Spleen (tissue), 11 donors: Measurements from ENCODE around the gene FAM174B. TPM values are rescaled to one million over a fixed set of nuclear protein-coding genes. Genes with fewer than 3 reads are reported as not detected.
"Not testable (repeated sequence)": the region's sequence is repeated elsewhere in the genome, so short reads cannot be mapped to it uniquely, and the experiment has no call there.

ENCODE experiments used
- DNase-seq: peaks from one replicate; pipeline ENCODE4 v3.0.0-alpha.2; 2020
- H3K27ac ChIP-seq, 8 donors: fragments of 200-600 bp; sonication (generic) in 7 of 8; 1 replicate in 4 of 8; 2 replicates in 4 of 8; pipeline versions ENCODE4 v1.5.0 to v1.8.0; 2016 to 2021; ENCODE audit warnings: inconsistent platforms in 4 of 8, mild to moderate bottlenecking in 4 of 8, moderate library complexity in 1 of 8
- H3K27me3 ChIP-seq, 7 donors: fragments of 200-600 bp; sonication (generic) in 6 of 7; replicated peaks in 1 of 7; 1 replicate in 4 of 7; 2 replicates in 3 of 7; pipeline versions ENCODE4 v1.5.0 to v1.8.0; 2016 to 2021; ENCODE audit warnings: inconsistent platforms in 3 of 7, mild to moderate bottlenecking in 1 of 7
- H3K36me3 ChIP-seq, 6 donors: fragments of 200-600 bp; sonication (generic) in 5 of 6; 1 replicate in 4 of 6; 2 replicates in 2 of 6; pipeline versions ENCODE4 v1.5.0 to v1.8.0; 2016 to 2021; ENCODE audit warnings: inconsistent platforms in 2 of 6
- H3K4me1 ChIP-seq, 6 donors: fragments of 200-600 bp; sonication (generic) in 5 of 6; 1 replicate in 3 of 6; 2 replicates in 3 of 6; pipeline versions ENCODE4 v1.5.0 to v1.8.0; 2016 to 2021; ENCODE audit warnings: inconsistent platforms in 3 of 6
- H3K4me3 ChIP-seq, 8 donors: fragments of 200-600 bp; sonication (generic) in 7 of 8; 1 replicate in 4 of 8; 2 replicates in 4 of 8; pipeline versions ENCODE4 v1.5.0 to v1.8.0; 2016 to 2021; ENCODE audit warnings: inconsistent platforms in 4 of 8, mild to moderate bottlenecking in 4 of 8, moderate library complexity in 2 of 8
- H3K9me3 ChIP-seq, 8 donors: fragments of 200-600 bp; sonication (generic) in 7 of 8; 1 replicate in 4 of 8; 2 replicates in 4 of 8; pipeline versions ENCODE4 v1.5.0 to v1.8.0; 2016 to 2021; ENCODE audit warnings: inconsistent platforms in 4 of 8
- CTCF ChIP-seq, 11 experiments: fragments of 200-600 bp in 7 of 11; fragments of 450-650 bp in 4 of 11; sonication (generic) in 4 of 11; IDR thresholded peaks in 8 of 11; conservative IDR thresholded peaks in 3 of 11; 1 replicate in 7 of 11; 2 replicates in 4 of 11; pipeline versions ENCODE4 v1.4.0 to v1.8.0; 2016 to 2021; ENCODE audit warnings: antibody characterized with exemption in 11 of 11, inconsistent platforms in 4 of 11, mild to moderate bottlenecking in 1 of 11
- POLR2A ChIP-seq, 3 donors: fragments of 450-650 bp; IDR thresholded peaks; one replicate each; pipeline ENCODE4 v1.5.1; 2017; ENCODE audit warnings: antibody characterized with exemption in 3 of 3, mild to moderate bottlenecking in 1 of 3
- POLR2AphosphoS5 ChIP-seq, 3 donors: sonication (generic); formaldehyde crosslinking; IDR thresholded peaks; one replicate each; pipeline ENCODE4 v1.5.1; 2017; ENCODE audit warnings: antibody characterized with exemption in 3 of 3
- WGBS, 5 donors: extraction: QIAGEN DNeasy Blood & Tissue Kit in 3 of 5; methylation state at CpG; one replicate each; pipeline versions ENCODE4 v1.1.5 to v1.1.7; 2013 to 2018; 5-methylcytosine and 5-hydroxymethylcytosine counted together
- intact Hi-C: fragments of 100-400 bp; cut with DNase I; formaldehyde crosslinking; loops from one replicate; pipeline ENCODE4 v1.15.0; 2023; ENCODE audit warnings: low total_unique reads
- polyA plus RNA-seq, 3 donors: library from polyadenylated mRNA; stranded (reverse); fragments of 200-250 nt; gene quantifications; one replicate each; pipeline ENCODE4 v1.2.1, GENCODE V29; 2013
- total RNA-seq, 7 donors: library from RNA; depleted of rRNA in 3 of 7; stranded (reverse); fragments of >200 nt in 3 of 7; fragmentation: NEBNext Ultra II Directional in 4 of 7; extraction: Animal tissue kit (Norgen Biotek cat#: 25700) in 4 of 7; gene quantifications; one replicate each; pipeline versions ENCODE4 v1.1.0 to v1.2.1, GENCODE V29; 2016 to 2021
- donor health status: healthy with polysubstance abuse.
- donor health status: DM: no; HTN: no; CAD: no; lungs with moderate emphysema.
- donor health status: DM: no; HTN: no; CAD: no.
- donor health status: Bipolar disorder and iron deficiency.
- donor health status: healthy.
- donor health status: DM: no; HTN: no; CAD: no.
- donor health status: DM: yes; HTN: yes; CAD: no.

FAM174B gene
- total and polyA plus RNA-seq, 10 donors, result 2.1 to 17.9 (median 8.8) TPM

DNA sequence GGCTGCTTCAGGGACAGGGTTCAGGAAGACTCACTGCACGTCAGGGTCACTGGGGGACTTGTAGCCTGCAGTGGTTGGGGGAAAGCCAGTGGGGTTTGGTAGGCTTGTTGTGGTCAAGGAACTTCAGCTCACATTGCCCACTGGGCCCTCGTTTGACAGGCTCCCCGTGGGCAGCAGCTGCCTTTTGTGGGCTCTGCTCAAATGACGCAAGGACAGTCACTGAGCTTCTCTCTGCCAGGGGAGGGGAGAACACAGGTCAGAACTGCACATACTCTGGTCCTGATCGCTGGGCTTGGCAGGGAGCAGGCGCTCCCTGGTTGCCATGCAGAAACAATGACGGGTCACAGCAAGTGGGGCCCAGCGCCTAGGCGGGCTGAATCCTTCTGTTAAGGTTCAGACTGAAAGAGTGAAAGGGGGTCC, 45.5 kb downstream of the FAM174B start:
- Histone ChIP-seq H3K4me3 (no peak overlapping the region), H3K4me1 (no peaks in the 10 kb centered on the region), H3K9me3 (no peaks in the 10 kb centered on the region), H3K36me3 (no peaks in the 10 kb centered on the region), H3K27me3 (no peaks in the 10 kb centered on the region), H3K27ac (no peak overlapping the region)
- DNase-seq, result no peak
- TF ChIP-seq CTCF (IDR thresholded peaks at IDR 0.05 in 8 of 11, conservative IDR thresholded peaks at IDR 0.05 in 3 of 11), result no peak
- TF ChIP-seq POLR2AphosphoS5 (IDR thresholded peaks at IDR 0.05), result no peak
- no peak for TF ChIP-seq POLR2A (IDR thresholded peaks at IDR 0.05)
- WGBS, 5 donors, result 78 to 94% (median 81%) methylated on average over 9 of the region's 9 CpGs
- intact Hi-C loops, result no loop called here

GRCh38 chr15:92608866-92609700, 46.5 kb downstream of the FAM174B start:
- Histone ChIP-seq H3K4me3 (no peak overlapping the region), H3K9me3 (no peaks in the 10 kb centered on the region), H3K27ac (no peak overlapping the region), H3K4me1 (no peaks in the 10 kb centered on the region), H3K36me3 (no peaks in the 10 kb centered on the region), H3K27me3 (no peaks in the 10 kb centered on the region)
- no peak for TF ChIP-seq POLR2AphosphoS5 (IDR thresholded peaks at IDR 0.05)
- TF ChIP-seq CTCF (IDR thresholded peaks at IDR 0.05 in 8 of 11, conservative IDR thresholded peaks at IDR 0.05 in 3 of 11), result no peak
- TF ChIP-seq POLR2A (IDR thresholded peaks at IDR 0.05), result no peak
- WGBS, 5 donors, result 85 to 88% (median 86%) methylated on average over 15 to 20 of the region's 20 CpGs
- intact Hi-C loops, result no loop called here
- DNase-seq, result no peak

DNA sequence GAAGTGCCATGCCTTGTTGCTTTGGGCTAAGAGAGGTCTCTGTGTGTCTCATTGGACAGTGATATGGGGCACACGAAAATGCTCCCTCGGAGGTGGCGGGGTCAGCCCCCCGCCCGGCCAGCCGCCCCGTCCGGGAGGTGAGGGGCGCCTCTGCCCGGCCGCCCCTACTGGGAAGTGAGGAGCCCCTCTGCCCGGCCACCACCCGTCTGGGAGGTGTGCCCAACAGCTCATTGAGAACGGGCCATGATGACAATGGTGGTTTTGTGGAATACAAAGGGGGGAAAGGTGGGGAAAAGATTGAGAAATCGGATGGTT, 48.8 kb downstream of the FAM174B start:
- DNase-seq, H3K9me3 ChIP-seq, H3K27me3 ChIP-seq, H3K4me1 ChIP-seq, H3K27ac ChIP-seq, H3K36me3 ChIP-seq, intact Hi-C loops, H3K4me3 ChIP-seq: not testable (repeated sequence)
- 84 to 93% (median 89%) methylated on average over 5 to 13 of the region's 15 CpGs for WGBS, 5 donors

- Histone ChIP-seq H3K27ac (no peak overlapping the region), H3K4me1 (no peaks in the 10 kb centered on the region), H3K36me3 (no peaks in the 10 kb centered on the region), H3K27me3 (no peaks in the 10 kb centered on the region), H3K9me3 (no peaks in the 10 kb centered on the region), H3K4me3 (no peak overlapping the region)
- intact Hi-C loops, result no loop called here
- TF ChIP-seq POLR2A (IDR thresholded peaks at IDR 0.05) (no peak), POLR2AphosphoS5 (IDR thresholded peaks at IDR 0.05) (no peak)
- no peak for DNase-seq
- WGBS, 5 donors, result 78 to 95% (median 91%) methylated on average over 9 of the region's 9 CpGs
Observed at GRCh38 chr15:92606126-92606835, 49.3 kb downstream of the FAM174B start.

DNA sequence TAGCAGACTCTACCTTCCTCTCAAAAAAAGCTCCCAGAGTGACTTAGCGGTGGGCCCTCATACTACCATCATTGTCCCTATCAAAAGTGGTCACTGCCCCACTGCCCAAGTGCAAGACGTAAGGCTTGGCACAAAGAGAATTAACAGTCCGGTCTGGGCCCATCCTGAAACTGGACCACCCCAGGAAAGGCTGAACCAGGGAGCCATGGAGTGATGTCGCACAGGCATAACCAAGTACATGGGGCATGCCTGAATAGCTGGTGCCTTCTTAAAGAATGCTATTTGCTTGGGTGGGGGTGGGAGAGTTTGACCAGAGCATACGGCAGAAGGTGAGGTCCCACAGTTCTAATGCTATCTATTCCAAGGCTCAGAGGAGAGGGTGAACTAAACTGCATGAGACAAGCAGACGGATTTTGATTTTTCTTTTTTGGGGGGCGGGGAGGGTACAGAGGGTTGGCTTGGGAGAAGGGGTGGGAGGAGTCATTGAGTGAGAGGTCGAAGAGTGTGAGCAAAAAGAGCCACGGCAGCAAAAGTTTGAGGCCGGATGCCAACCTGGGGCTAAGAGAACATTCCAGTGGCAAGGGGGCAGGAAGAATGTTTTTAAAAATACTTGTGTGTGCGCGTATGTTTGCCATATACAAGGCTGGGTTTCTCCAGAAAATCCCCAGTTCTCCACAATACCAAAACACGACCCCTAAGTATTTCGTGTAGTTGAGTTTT, 50.2 kb downstream of the FAM174B start:
- intact Hi-C loops, result no loop called here
- no peak for DNase-seq

More for the DNA sequence above, 50.2 kb downstream of the FAM174B start:
- H3K4me3 ChIP-seq, result no peak overlapping the region
- WGBS, 5 donors, result 78 to 86% (median 80%) methylated on average over 14 of the region's 14 CpGs
- H3K36me3 ChIP-seq, result no peaks in the 10 kb centered on the region
- no peaks in the 10 kb centered on the region for H3K9me3 ChIP-seq
- no peak overlapping the region for H3K27ac ChIP-seq
- no peaks in the 10 kb centered on the region for H3K27me3 ChIP-seq
- TF ChIP-seq POLR2A (IDR thresholded peaks at IDR 0.05) (no peak), CTCF (IDR thresholded peaks at IDR 0.05 in 8 of 11, conservative IDR thresholded peaks at IDR 0.05 in 3 of 11) (no peak), POLR2AphosphoS5 (IDR thresholded peaks at IDR 0.05) (no peak)
- no peaks in the 10 kb centered on the region for H3K4me1 ChIP-seq
